Loucy (cell line): ENCODE data around the gene PACRG.

ENCODE experiments used
- H2AFZ ChIP-seq: fragments of 200-600 bp; sonication (generic); 2 replicates; pipeline ENCODE4 v1.6.0; 2016; ENCODE audit warnings: antibody characterized with exemption, mild to moderate bottlenecking, low read length, moderate library complexity
- H3F3A ChIP-seq: fragments of 200-600 bp; 2 replicates; pipeline ENCODE4 v1.6.0; 2016; ENCODE audit warnings: antibody characterized with exemption, low read depth, mild to moderate bottlenecking
- H3K27me3 ChIP-seq: fragments of 200-600 bp; sonication (generic); 2 replicates; pipeline ENCODE4 v1.6.1; 2014; ENCODE audit warnings: low read length, mild to moderate bottlenecking; ENCODE audit not compliant: insufficient read depth, poor library complexity, severe bottlenecking
- H3K36me3 ChIP-seq: fragments of 200-600 bp; sonication (generic); 2 replicates; pipeline ENCODE4 v1.6.1; 2016; ENCODE audit warnings: low read length; ENCODE audit not compliant: insufficient read depth
- H3K4me1 ChIP-seq: fragments of 200-600 bp; sonication (generic); 2 replicates; pipeline ENCODE4 v1.5.1; 2014; ENCODE audit warnings: low read length, mild to moderate bottlenecking; ENCODE audit not compliant: insufficient read depth, poor library complexity, severe bottlenecking
- H3K4me2 ChIP-seq: fragments of 200-600 bp; sonication (generic); 2 replicates; pipeline ENCODE4 v1.6.0; 2014; ENCODE audit warnings: antibody characterized with exemption, low read length, low read depth, mild to moderate bottlenecking; ENCODE audit not compliant: poor library complexity, severe bottlenecking
- H3K4me3 ChIP-seq: fragments of 200-600 bp; sonication (generic); 2 replicates; pipeline ENCODE4 v1.5.1; 2014; ENCODE audit warnings: low read length, mild to moderate bottlenecking, mixed read lengths; ENCODE audit not compliant: poor library complexity, severe bottlenecking
- H3K79me2 ChIP-seq: fragments of 200-600 bp; sonication (generic); 2 replicates; pipeline ENCODE4 v1.6.1; 2014; ENCODE audit warnings: low read length; ENCODE audit not compliant: insufficient read depth
- H3K9ac ChIP-seq: fragments of 200-600 bp; sonication (generic); 2 replicates; pipeline ENCODE4 v1.6.0; 2014; ENCODE audit warnings: mild to moderate bottlenecking, low read depth, low read length, moderate library complexity; ENCODE audit not compliant: poor library complexity, severe bottlenecking
- H3K9me2 ChIP-seq: fragments of 200-600 bp; sonication (generic); replicated peaks from 2 replicates; pipeline ENCODE4 v1.6.1; 2016; ENCODE audit warnings: low read depth, low read length, mixed read lengths
- H3K9me3 ChIP-seq: fragments of 200-600 bp; sonication (generic); 2 replicates; pipeline ENCODE4 v1.6.1; 2014; ENCODE audit warnings: mild to moderate bottlenecking, antibody characterized with exemption, low read length, low read depth; ENCODE audit not compliant: insufficient read depth
- H4K20me1 ChIP-seq: fragments of 200-600 bp; sonication (generic); 2 replicates; pipeline ENCODE4 v1.6.0; 2014; ENCODE audit warnings: antibody characterized with exemption, low read length, mild to moderate bottlenecking; ENCODE audit not compliant: insufficient read depth, poor library complexity, severe bottlenecking
- CTCF ChIP-seq: fragments of 200-600 bp; sonication (generic); conservative IDR thresholded peaks from 2 replicates; pipeline ENCODE4 v1.5.1; 2014; ENCODE audit warnings: mild to moderate bottlenecking, antibody characterized with exemption, low read length
- EZH2phosphoT487 ChIP-seq: fragments of 200-600 bp; IDR thresholded peaks from 2 replicates; pipeline ENCODE4 v1.6.1; 2018; ENCODE audit warnings: antibody characterized with exemption, mild to moderate bottlenecking, moderate library complexity, borderline replicate concordance

The PACRG gene

GRCh38 chr6:163190786-163191185 is 463.0 kb downstream of the PACRG start:
- H3K4me2 ChIP-seq, result no peak overlapping the region
- no peaks in the 10 kb centered on the region for H3K79me2 ChIP-seq
- no peak overlapping the region for H3K9ac ChIP-seq
- no peaks in the 10 kb centered on the region for H3K27me3 ChIP-seq
- H3F3A ChIP-seq, result no peaks in the 10 kb centered on the region
- H3K9me2 ChIP-seq, result no peaks in the 10 kb centered on the region
- no peaks in the 10 kb centered on the region for H4K20me1 ChIP-seq
- no peaks in the 10 kb centered on the region; the same call in 1 of the 2 replicates for H3K9me3 ChIP-seq
- no peak overlapping the region for H2AFZ ChIP-seq
- TF ChIP-seq EZH2phosphoT487 (no peak), CTCF (no peak)
- no peaks in the 10 kb centered on the region for H3K36me3 ChIP-seq
- no peak overlapping the region for H3K4me3 ChIP-seq
- H3K4me1 ChIP-seq, result no peaks in the 10 kb centered on the region

GRCh38 chr6:163191704-163192537 is 464.1 kb downstream of the PACRG start:
- H3K4me1 ChIP-seq, result no peaks in the 10 kb centered on the region
- H3F3A ChIP-seq, result no peaks in the 10 kb centered on the region
- no peaks in the 10 kb centered on the region for H4K20me1 ChIP-seq
- H3K4me3 ChIP-seq, result no peak overlapping the region
- no peaks in the 10 kb centered on the region for H3K9me2 ChIP-seq
- no peaks in the 10 kb centered on the region for H3K27me3 ChIP-seq
- no peaks in the 10 kb centered on the region; the same call in 1 of the 2 replicates for H3K9me3 ChIP-seq
- no peaks in the 10 kb centered on the region for H3K36me3 ChIP-seq
- H3K4me2 ChIP-seq, result no peak overlapping the region
- H2AFZ ChIP-seq, result no peak overlapping the region
- H3K9ac ChIP-seq, result no peak overlapping the region
- no peaks in the 10 kb centered on the region for H3K79me2 ChIP-seq
- no peak for TF ChIP-seq CTCF
- TF ChIP-seq EZH2phosphoT487, result no peak

- Histone ChIP-seq H2AFZ (no peak overlapping the region), H3K9me2 (no peaks in the 10 kb centered on the region)
Measured at GRCh38 chr6:163192591-163192990, 464.8 kb downstream of the PACRG start.

More at GRCh38 chr6:163192591-163192990, 464.8 kb downstream of the PACRG start:
- no peaks in the 10 kb centered on the region; the same call in 1 of the 2 replicates for H3K9me3 ChIP-seq
- H3K4me2 ChIP-seq, result no peak overlapping the region
- H3K4me1 ChIP-seq, result no peaks in the 10 kb centered on the region
- H3K4me3 ChIP-seq, result no peak overlapping the region
- H3K27me3 ChIP-seq, result no peaks in the 10 kb centered on the region
- no peaks in the 10 kb centered on the region for H3K79me2 ChIP-seq
- no peaks in the 10 kb centered on the region for H3K36me3 ChIP-seq
- H3K9ac ChIP-seq, result no peak overlapping the region
- no peaks in the 10 kb centered on the region for H3F3A ChIP-seq
- no peaks in the 10 kb centered on the region for H4K20me1 ChIP-seq
- no peak for TF ChIP-seq CTCF
- TF ChIP-seq EZH2phosphoT487, result no peak
